DND-41 (cell line): ENCODE measurements around the gene IL1RAP.

ENCODE experiments used
- EZH2 ChIP-seq: IDR thresholded peaks from 3 replicates; pipeline ENCODE4 v1.6.1; 2012; ENCODE audit warnings: borderline replicate concordance, low read depth, mild to moderate bottlenecking, moderate library complexity, low read length, inconsistent platforms; ENCODE audit not compliant: severe bottlenecking
- TF ChIP-seq, protein P1 (sequence below): IDR thresholded peaks from 2 replicates; pipeline ENCODE4 v1.5.1; 2012; ENCODE audit warnings: borderline replicate concordance, low read length, moderate library complexity, mild to moderate bottlenecking; ENCODE audit not compliant: poor library complexity, severe bottlenecking; ENCODE audit errors: extremely low read depth

DNA sequence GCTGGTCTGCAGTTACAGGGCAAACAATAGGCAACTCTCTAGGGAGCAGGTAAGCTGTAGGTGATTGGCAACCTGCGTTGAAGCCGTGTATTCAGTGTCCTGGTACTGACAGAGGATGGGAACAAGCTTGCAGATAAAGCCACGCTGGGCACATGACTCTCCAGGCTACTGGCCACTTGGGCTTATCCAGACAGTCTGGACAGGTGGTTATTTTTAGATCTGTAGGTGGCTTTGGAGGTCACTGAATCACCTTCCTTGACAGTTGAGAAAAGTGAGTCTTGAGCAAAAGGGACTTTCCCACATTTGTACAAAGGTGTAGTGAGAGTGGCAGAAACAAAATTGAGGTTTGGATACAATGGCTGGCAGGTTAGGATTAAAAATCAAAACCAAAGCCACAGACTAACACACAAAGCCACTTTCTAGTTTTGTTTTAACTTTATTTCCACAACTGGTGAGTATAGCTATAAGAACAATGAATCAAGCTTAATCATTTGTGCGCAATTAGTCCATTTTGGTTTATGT lies 22.3 kb upstream of the IL1RAP start:
- TF ChIP-seq EZH2: no peak
- TF ChIP-seq, protein P1, sequence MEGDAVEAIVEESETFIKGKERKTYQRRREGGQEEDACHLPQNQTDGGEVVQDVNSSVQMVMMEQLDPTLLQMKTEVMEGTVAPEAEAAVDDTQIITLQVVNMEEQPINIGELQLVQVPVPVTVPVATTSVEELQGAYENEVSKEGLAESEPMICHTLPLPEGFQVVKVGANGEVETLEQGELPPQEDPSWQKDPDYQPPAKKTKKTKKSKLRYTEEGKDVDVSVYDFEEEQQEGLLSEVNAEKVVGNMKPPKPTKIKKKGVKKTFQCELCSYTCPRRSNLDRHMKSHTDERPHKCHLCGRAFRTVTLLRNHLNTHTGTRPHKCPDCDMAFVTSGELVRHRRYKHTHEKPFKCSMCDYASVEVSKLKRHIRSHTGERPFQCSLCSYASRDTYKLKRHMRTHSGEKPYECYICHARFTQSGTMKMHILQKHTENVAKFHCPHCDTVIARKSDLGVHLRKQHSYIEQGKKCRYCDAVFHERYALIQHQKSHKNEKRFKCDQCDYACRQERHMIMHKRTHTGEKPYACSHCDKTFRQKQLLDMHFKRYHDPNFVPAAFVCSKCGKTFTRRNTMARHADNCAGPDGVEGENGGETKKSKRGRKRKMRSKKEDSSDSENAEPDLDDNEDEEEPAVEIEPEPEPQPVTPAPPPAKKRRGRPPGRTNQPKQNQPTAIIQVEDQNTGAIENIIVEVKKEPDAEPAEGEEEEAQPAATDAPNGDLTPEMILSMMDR: no peak
